ENCODE measurements around the gene SETD7.
"Not testable (repeated sequence)": the region's sequence is repeated elsewhere in the genome, so short reads cannot be mapped to it uniquely, and the experiment has no call there.

The SETD7 gene

DNA sequence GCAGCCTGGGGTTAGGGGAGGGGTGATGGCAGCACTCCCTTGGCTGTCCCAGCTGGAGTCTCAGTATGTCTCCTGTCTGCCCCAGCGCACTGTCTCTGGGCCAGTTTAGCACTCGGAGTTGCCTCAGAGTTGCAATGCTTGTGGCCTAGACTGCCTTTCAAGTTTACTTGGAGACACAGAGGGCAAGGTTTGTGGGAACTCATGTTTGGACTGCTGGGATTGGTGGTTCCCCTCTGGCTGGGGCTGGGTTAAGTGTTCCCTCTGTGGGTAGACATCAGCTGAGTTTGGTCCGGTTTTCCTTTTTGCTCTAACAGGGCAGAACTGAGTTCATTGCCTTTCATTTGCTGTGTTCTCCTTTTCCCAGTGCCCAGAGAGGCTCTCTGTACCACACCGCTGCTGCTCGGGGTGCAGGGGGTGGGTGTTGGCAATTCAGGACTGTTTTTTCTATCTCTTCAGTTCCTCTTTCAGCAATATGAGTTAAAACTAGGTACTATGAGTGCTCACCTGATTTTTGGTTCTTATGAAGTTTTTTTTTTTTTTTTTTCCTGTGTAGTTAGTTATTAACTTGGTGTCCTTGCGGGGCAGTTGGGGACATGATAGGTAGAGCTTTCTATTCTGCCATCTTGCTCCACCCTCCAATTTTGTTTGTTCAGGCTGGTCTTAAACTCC lies 84.9 kb downstream of the SETD7 start:
- Histone ChIP-seq H3K27ac (no peak overlapping the region), H3K4me3 (no peak overlapping the region), H3K27me3 (no peaks in the 10 kb centered on the region), H3K4me1 (peaks cover 0 to 26% (median 13%) of the 10 kb centered on the region in 4 donors), H3K9me3 (no peaks in the 10 kb centered on the region), H3K36me3 (peaks cover 13 to 19% (median 19%) of the 10 kb centered on the region in 3 donors)
- no peak for DNase-seq
- TF ChIP-seq, protein P1, sequence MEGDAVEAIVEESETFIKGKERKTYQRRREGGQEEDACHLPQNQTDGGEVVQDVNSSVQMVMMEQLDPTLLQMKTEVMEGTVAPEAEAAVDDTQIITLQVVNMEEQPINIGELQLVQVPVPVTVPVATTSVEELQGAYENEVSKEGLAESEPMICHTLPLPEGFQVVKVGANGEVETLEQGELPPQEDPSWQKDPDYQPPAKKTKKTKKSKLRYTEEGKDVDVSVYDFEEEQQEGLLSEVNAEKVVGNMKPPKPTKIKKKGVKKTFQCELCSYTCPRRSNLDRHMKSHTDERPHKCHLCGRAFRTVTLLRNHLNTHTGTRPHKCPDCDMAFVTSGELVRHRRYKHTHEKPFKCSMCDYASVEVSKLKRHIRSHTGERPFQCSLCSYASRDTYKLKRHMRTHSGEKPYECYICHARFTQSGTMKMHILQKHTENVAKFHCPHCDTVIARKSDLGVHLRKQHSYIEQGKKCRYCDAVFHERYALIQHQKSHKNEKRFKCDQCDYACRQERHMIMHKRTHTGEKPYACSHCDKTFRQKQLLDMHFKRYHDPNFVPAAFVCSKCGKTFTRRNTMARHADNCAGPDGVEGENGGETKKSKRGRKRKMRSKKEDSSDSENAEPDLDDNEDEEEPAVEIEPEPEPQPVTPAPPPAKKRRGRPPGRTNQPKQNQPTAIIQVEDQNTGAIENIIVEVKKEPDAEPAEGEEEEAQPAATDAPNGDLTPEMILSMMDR (IDR thresholded peaks at IDR 0.05) = no peak
- intact Hi-C loops (cut with DNase I; ENCODE audit: low total_unique reads) = no loop called here

DNA sequence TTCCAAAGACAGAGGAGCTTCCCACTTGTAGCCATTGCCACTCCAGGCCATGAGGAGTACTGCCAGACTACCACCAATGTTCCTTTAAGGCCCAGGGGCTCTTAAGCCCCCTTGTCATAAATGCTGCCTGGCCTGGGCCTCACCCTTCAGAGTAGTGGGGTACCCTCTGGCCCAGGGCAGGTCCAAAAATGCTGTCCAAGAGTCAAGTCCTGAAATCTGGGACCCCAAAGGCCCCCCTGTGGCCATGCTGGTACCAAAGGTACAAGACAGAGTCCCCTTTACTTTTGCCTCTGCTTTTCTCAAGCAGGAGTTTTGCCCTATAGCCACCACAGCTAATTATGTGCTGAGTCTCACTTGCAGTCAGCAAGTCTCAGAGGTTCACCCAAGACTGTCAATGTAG lies 85.7 kb downstream of the SETD7 start:
- Histone ChIP-seq H3K36me3 (peaks cover 13 to 19% (median 19%) of the 10 kb centered on the region in 3 donors), H3K9me3 (no peaks in the 10 kb centered on the region), H3K4me3 (no peak overlapping the region), H3K4me1 (peaks cover 0 to 28% (median 13%) of the 10 kb centered on the region in 4 donors), H3K27me3 (no peaks in the 10 kb centered on the region), H3K27ac (no peak overlapping the region)
- TF ChIP-seq, protein P1 (IDR thresholded peaks at IDR 0.05) = no peak
- no peak for DNase-seq
- intact Hi-C loops (cut with DNase I; ENCODE audit: low total_unique reads) = no loop called here

DNA sequence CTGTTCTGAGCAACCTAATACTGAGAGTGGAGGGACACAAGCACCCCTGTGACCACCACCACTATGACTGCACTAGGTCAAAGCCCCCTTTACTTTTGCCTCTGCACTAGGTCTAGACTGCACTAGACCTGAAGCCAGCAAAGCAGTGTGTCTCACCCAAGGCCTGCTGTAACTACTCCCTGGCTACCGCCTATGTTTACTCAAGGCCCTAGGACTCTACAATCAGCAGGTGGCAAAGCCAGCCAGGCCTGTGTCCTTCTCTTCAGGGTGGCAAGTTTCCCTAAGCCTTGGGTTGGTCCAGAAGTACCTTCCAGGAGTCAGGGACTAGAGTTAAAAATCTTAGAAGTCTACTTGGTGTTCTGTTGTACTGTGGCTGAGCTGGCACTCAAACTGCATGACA lies 86.2 kb downstream of the SETD7 start:
- H3K9me3 ChIP-seq = no peaks in the 10 kb centered on the region
- H3K4me3 ChIP-seq = no peak overlapping the region
- TF ChIP-seq, protein P1 (IDR thresholded peaks at IDR 0.05) = no peak
- intact Hi-C loops (cut with DNase I; ENCODE audit: low total_unique reads) = no loop called here
- no peak overlapping the region for H3K27ac ChIP-seq
- H3K4me1 ChIP-seq = peaks cover 0 to 28% (median 13%) of the 10 kb centered on the region in 4 donors
- no peaks in the 10 kb centered on the region for H3K27me3 ChIP-seq
- no peak for DNase-seq
- peaks cover 13 to 19% (median 19%) of the 10 kb centered on the region in 3 donors for H3K36me3 ChIP-seq

DNA sequence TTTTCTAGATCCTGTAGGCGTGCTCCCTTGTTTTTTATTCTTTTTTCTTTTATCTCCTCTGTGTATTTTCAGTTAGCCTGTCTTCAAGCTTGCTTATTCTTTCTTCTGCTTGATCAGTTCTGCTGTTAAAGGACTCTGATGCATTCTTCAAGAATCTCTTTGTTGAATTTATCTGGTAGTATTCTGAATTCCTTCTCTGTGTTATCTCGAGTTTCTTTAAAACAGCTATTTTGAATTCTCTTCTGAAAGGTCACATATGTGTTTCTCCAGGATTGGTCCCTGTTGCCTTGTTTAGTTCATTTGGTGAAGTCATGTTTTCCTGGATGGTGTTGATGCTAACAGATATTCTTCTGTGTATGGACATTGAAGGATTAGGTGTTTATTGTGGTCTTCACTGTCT lies 86.8 kb downstream of the SETD7 start:
- Histone ChIP-seq H3K4me1 (peaks cover 0 to 28% (median 13%) of the 10 kb centered on the region in 4 donors), H3K4me3 (no peak overlapping the region), H3K27ac (no peak overlapping the region), H3K27me3 (no peaks in the 10 kb centered on the region), H3K9me3 (no peaks in the 10 kb centered on the region), H3K36me3 (peaks cover 13 to 17% (median 17%) of the 10 kb centered on the region in 3 donors)
- intact Hi-C loops (cut with DNase I; ENCODE audit: low total_unique reads) = no loop called here
- DNase-seq = no peak
- TF ChIP-seq, protein P1 (IDR thresholded peaks at IDR 0.05) = no peak

DNA sequence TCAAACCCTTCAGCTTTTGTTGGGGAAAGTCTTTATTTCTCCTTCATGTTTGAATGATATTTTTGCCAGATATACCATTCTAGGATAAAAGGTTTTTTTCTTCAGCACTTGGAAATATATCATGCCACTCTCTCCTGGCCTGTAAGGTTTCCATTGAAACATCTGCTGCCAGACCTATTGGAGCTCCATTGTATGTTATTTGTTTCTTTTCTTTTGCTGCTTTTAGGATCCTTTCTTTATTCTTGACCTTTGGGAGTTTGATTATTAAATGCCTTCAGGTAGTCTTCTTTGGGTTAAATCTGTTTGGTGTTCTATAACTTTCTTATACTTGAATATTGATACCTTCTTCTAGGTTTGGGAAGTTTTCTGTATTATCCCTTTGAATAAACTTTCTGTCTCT lies 87.3 kb downstream of the SETD7 start:
- H3K27ac ChIP-seq; H3K4me3 ChIP-seq; H3K27me3 ChIP-seq; DNase-seq; intact Hi-C loops (cut with DNase I; ENCODE audit: low total_unique reads); H3K9me3 ChIP-seq: not testable (repeated sequence)
- H3K4me1 ChIP-seq = peaks cover 0 to 32% (median 15%) of the 10 kb centered on the region in 4 donors
- peaks cover 12 to 13% (median 12%) of the 10 kb centered on the region in 3 donors for H3K36me3 ChIP-seq

DNA sequence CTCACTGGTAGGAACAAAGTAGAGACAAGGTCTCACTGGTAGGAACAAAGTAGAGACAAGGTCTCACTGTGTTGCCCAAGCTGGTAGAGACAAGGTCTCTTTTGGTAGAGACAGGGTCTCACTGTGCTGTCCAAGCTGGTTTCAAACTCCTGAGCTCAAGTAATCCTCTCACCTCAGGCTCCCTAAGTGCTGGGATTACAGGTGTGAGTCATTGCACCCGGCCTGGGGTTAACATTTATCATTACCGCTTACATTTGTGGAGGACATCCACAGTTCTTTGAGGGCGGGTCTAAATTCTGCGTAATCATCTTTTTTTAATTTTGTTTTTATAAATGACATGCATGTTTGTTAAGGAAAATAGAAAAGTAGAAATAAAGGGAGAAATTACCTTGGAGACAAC lies 90.1 kb downstream of the SETD7 start:
- H3K4me3 ChIP-seq = no peak overlapping the region
- DNase-seq = no peak
- no peak overlapping the region for H3K27ac ChIP-seq
- no peaks in the 10 kb centered on the region for H3K27me3 ChIP-seq
- intact Hi-C loops (cut with DNase I; ENCODE audit: low total_unique reads) = no loop called here
- H3K4me1 ChIP-seq = peaks cover 4 to 55% (median 19%) of the 10 kb centered on the region in 4 donors
- no peaks in the 10 kb centered on the region for H3K36me3 ChIP-seq
- H3K9me3 ChIP-seq = no peaks in the 10 kb centered on the region
- TF ChIP-seq, protein P1 (IDR thresholded peaks at IDR 0.05) = no peak

DNA sequence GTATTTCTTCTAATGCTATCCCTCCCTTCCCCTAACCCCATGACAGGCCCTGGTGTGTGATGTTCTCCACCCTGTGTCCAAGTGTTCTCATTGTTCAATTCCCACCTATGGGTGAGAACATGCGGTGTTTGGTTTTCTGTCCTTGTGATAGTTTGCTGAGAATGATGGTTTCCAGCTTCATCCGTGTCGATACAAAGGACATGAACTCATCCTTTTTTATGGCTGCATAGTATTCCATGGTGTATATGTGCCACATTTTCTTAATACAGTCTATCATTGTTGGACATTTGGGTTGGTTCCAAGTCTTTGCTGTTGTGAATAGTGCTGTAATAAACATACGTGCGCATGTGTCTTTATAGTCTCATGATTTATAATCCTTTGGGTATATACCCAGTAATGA lies 91.5 kb downstream of the SETD7 start:
- intact Hi-C loops (cut with DNase I; ENCODE audit: low total_unique reads); H3K27me3 ChIP-seq; H3K36me3 ChIP-seq; H3K4me3 ChIP-seq; H3K9me3 ChIP-seq; H3K27ac ChIP-seq; DNase-seq: not testable (repeated sequence)
- peaks cover 4 to 55% (median 12%) of the 10 kb centered on the region in 4 donors for H3K4me1 ChIP-seq
